PC-9 (cell line): ENCODE data around the gene SARS1. TPM values are rescaled to one million over a fixed set of nuclear protein-coding genes. Genes with fewer than 3 reads are reported as not detected.
A peak's percentile ranks its signal among the peaks of the same experiment; 100 is the strongest.

Source experiments
- BruUV-seq: library from RNA; stranded (reverse); fragments of 400-500 nt; replicated peaks from 2 replicates; lab custom pipeline; 2021; lab: Mats Ljungman, UMichigan
- CTCF ChIA-PET: fragments of 300-600 bp; sonication (Branson Sonifier 250); formaldehyde crosslinking; loops from one replicate; lab custom pipeline; 2022; ENCODE audit warnings: antibody characterized with exemption; lab: Charles Lee
- POLR2A ChIA-PET: fragments of 300-600 bp; sonication (Branson Sonifier 250); formaldehyde crosslinking; loops from one replicate; lab custom pipeline; 2022; ENCODE audit warnings: antibody characterized with exemption; ENCODE audit not compliant: unreplicated experiment; lab: Charles Lee
- DNase-seq, 2 experiments: peaks; one replicate each; pipeline versions ENCODE4 v3.0.0 to v3.0.0-alpha.2; 2015 to 2022; ENCODE audit warnings: mixed read lengths in 1 of 2
- H2AFZ ChIP-seq: fragments of 200-600 bp; sonication (generic); 2 replicates; pipeline ENCODE4 v1.8.1; 2017; ENCODE audit warnings: antibody characterized with exemption
- H3F3A ChIP-seq: fragments of 200-600 bp; sonication (generic); 2 replicates; pipeline ENCODE4 v1.8.1; 2017; ENCODE audit warnings: antibody characterized with exemption, mild to moderate bottlenecking, low read depth; ENCODE audit not compliant: insufficient read depth
- H3K27ac ChIP-seq: fragments of 200-600 bp; sonication (generic); 2 replicates; pipeline ENCODE4 v1.6.1; 2016; ENCODE audit warnings: mixed run types
- H3K27me3 ChIP-seq: fragments of 200-600 bp; sonication (generic); 2 replicates; pipeline ENCODE4 v1.6.1; 2016; ENCODE audit warnings: low read depth, mixed run types; ENCODE audit not compliant: insufficient read depth
- H3K36me3 ChIP-seq: fragments of 200-600 bp; sonication (generic); 2 replicates; pipeline ENCODE4 v1.6.1; 2016; ENCODE audit warnings: low read depth, mixed run types
- H3K4me1 ChIP-seq: fragments of 200-600 bp; sonication (generic); replicated peaks from 2 replicates; pipeline ENCODE4 v1.6.1; 2016; ENCODE audit warnings: mixed run types; ENCODE audit not compliant: insufficient read depth
- H3K4me2 ChIP-seq: fragments of 200-600 bp; sonication (generic); 2 replicates; pipeline ENCODE4 v1.6.1; 2017; ENCODE audit warnings: mixed run types
- H3K4me3 ChIP-seq: fragments of 200-600 bp; sonication (generic); 2 replicates; pipeline ENCODE4 v1.6.1; 2016; ENCODE audit warnings: mixed run types
- H3K79me2 ChIP-seq: fragments of 200-600 bp; sonication (generic); 2 replicates; pipeline ENCODE4 v1.6.1; 2017; ENCODE audit warnings: low read depth, mixed run types
- H3K9me2 ChIP-seq: fragments of 200-600 bp; sonication (generic); 2 replicates; pipeline ENCODE4 v1.8.1; 2017; ENCODE audit warnings: mild to moderate bottlenecking; ENCODE audit not compliant: insufficient read depth
- H3K9me3 ChIP-seq: fragments of 200-600 bp; sonication (generic); 2 replicates; pipeline ENCODE4 v1.8.1; 2016; ENCODE audit warnings: low read depth; ENCODE audit not compliant: insufficient read depth
- H4K20me1 ChIP-seq: fragments of 200-600 bp; sonication (generic); 2 replicates; pipeline ENCODE4 v1.8.1; 2017; ENCODE audit not compliant: insufficient read depth
- EZH2 ChIP-seq: fragments of 200-600 bp; sonication (generic); IDR thresholded peaks from 2 replicates; pipeline ENCODE4 v1.8.0; 2017; ENCODE audit warnings: antibody characterized with exemption, low read depth
- intact Hi-C: fragments of 100-400 bp; cut with micrococcal nuclease; formaldehyde crosslinking; loops from one replicate; pipeline ENCODE4 v1.10.0; 2022; ENCODE audit not compliant: unreplicated experiment
- total RNA-seq: library from RNA; stranded (reverse); gene quantifications from 2 replicates; pipeline ENCODE4 v1.2.3, GENCODE V29; 2021
- TF ChIP-seq, protein P1 (sequence below): fragments of 200-600 bp; sonication (generic); conservative IDR thresholded peaks from 2 replicates; pipeline ENCODE4 v1.6.1; 2017; ENCODE audit warnings: mixed run types, antibody characterized with exemption, mild to moderate bottlenecking, moderate library complexity

SARS1 gene
- total RNA-seq, 1 experiment from 2014 or later, result 206 TPM

DNA sequence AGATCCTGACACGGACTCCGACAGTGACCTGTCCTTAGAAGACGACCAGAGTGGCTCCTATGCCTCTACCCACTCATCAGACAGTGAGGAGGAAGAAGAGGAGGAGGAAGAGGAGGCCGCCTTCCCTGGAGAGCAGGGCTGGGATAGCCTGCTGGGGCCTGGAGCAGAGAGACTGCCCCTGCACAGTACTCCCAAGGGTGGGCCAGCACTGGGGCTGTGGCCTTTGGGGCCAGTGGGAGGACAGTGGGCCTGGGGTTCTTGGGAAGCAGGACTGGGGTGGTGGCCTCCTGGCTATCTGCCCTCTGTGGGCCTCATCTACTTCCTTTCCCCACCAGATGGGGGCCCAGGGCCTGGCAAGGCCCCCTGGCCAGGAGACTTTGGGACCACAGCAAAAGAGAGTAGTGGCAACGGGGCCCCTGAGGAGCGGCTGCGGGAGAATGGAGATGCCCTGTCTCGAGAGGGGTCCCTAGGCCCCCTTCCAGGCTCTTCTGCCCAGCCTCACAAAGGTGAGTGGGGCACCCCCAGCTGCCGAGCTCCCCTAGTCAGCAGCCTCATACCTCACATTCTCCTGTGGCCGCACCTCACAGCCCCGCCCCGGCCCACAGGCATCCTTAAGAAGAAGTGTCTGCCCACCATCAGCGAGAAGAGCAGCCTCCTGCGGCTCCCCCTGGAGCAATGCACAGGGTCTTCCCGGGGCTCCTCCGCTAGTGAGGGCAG, 59.3 kb downstream of the SARS1 start:
- H3F3A ChIP-seq, result peaks cover 40% of the 10 kb centered on the region
- no peaks in the 10 kb centered on the region for H3K9me3 ChIP-seq
- ChIA-PET CTCF (interaction anchor here (0.7 to 0.9 kb wide), 2 partner anchors 125 to 127 kb away, joined by 3 read pairs; partner anchors contain the start of gene SORT1), POLR2A (interaction anchor here (0.6 to 1.0 kb wide), 3 partner anchors 19 to 613 kb away, joined by 3 to 7 read pairs (median 4); no protein-coding TSS in a partner anchor)
- no peaks in the 10 kb centered on the region for H3K27me3 ChIP-seq
- peak overlapping the region; percentile 78 for H3K27ac ChIP-seq
- H3K4me2 ChIP-seq, result peak overlapping the region; percentile 80
- H3K36me3 ChIP-seq, result no peaks in the 10 kb centered on the region
- no TSS peak for BruUV-seq
- no peak overlapping the region for H2AFZ ChIP-seq
- peak overlapping the region; percentile 49; the same call in 1 of the 2 replicates for H3K4me3 ChIP-seq
- intact Hi-C loops, result no loop called here
- no peaks in the 10 kb centered on the region for H4K20me1 ChIP-seq
- H3K79me2 ChIP-seq, result peaks cover 16% of the 10 kb centered on the region
- no peaks in the 10 kb centered on the region for H3K9me2 ChIP-seq
- peaks cover 54% of the 10 kb centered on the region for H3K4me1 ChIP-seq
- TF ChIP-seq, protein P1, sequence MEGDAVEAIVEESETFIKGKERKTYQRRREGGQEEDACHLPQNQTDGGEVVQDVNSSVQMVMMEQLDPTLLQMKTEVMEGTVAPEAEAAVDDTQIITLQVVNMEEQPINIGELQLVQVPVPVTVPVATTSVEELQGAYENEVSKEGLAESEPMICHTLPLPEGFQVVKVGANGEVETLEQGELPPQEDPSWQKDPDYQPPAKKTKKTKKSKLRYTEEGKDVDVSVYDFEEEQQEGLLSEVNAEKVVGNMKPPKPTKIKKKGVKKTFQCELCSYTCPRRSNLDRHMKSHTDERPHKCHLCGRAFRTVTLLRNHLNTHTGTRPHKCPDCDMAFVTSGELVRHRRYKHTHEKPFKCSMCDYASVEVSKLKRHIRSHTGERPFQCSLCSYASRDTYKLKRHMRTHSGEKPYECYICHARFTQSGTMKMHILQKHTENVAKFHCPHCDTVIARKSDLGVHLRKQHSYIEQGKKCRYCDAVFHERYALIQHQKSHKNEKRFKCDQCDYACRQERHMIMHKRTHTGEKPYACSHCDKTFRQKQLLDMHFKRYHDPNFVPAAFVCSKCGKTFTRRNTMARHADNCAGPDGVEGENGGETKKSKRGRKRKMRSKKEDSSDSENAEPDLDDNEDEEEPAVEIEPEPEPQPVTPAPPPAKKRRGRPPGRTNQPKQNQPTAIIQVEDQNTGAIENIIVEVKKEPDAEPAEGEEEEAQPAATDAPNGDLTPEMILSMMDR, result peak; percentile 42; the same call in 1 of the 2 replicates
- no peak for TF ChIP-seq EZH2
- DNase-seq, result peak; percentile 72 to 77

DNA sequence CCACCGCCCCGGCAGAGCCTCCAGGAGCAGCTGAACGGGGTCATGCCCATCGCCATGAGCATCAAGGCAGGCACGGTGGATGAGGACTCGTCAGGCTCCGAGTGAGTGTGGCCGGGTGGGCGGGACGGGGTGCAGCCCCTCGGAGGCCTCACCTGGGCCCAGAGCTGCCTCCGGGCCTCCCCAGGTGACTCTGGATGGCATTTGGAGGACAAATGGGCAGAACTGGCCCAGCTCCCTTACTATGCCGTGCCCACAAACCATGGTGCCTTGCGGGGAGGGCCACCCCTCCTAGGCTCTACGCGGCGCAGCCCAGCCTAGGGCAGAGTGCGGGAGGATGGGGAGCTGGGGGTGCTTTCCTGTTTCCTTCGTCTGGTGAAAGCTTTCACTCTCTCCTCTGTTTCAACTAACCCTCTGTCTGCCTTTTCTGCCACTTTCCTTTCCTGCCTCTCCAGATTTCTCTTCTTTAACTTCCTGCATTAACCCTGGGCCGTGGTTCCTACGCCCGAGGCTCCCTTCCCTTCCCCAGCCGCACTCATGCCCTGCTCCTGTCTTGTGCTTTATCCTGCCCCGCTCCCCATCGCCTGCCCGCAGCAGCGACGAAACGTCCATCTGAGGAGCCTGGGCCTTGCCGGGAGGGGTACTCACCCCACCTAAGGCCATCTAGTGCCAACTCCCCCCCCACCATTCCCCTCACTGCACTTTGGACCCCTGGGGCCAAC, 60.0 kb downstream of the SARS1 start:
- H3K4me3 ChIP-seq, result peak overlapping the region; percentile 49
- no peaks in the 10 kb centered on the region for H3K27me3 ChIP-seq
- H3F3A ChIP-seq, result peaks cover 48% of the 10 kb centered on the region
- peak overlapping the region; percentile 78 for H3K27ac ChIP-seq
- TF ChIP-seq EZH2, result no peak
- TF ChIP-seq, protein P1, result no peak
- H2AFZ ChIP-seq, result no peak overlapping the region
- ChIA-PET CTCF (interaction anchor here (0.7 to 0.9 kb wide), 2 partner anchors 124 to 126 kb away, joined by 3 read pairs; partner anchors contain the start of gene SORT1), POLR2A (interaction anchor here (0.8 to 1.0 kb wide), 2 partner anchors 19 to 24 kb away, joined by 3 to 7 read pairs; no protein-coding TSS in a partner anchor)
- no peaks in the 10 kb centered on the region for H3K9me3 ChIP-seq
- DNase-seq, result no peak
- no TSS peak for BruUV-seq
- H4K20me1 ChIP-seq, result no peaks in the 10 kb centered on the region
- H3K36me3 ChIP-seq, result no peaks in the 10 kb centered on the region
- peak overlapping the region; percentile 80 for H3K4me2 ChIP-seq
- H3K79me2 ChIP-seq, result peaks cover 23% of the 10 kb centered on the region
- intact Hi-C loops, result loop anchor here (1.0 kb wide), 1 partner anchor 10 kb away; no protein-coding TSS in a partner anchor
- H3K4me1 ChIP-seq, result peaks cover 57% of the 10 kb centered on the region
- H3K9me2 ChIP-seq, result no peaks in the 10 kb centered on the region
